Esophagus (tissue), 2 donors: ENCODE data around the gene PDZD2. TPM values are rescaled to one million over a fixed set of nuclear protein-coding genes. Genes with fewer than 3 reads are reported as not detected.

Source experiments
- H3K27ac ChIP-seq, 2 donors: one replicate each; pipeline ENCODE4 v1.5.1; 2013; ENCODE audit warnings: low read depth in 2 of 2, mild to moderate bottlenecking in 2 of 2, inconsistent platforms in 1 of 2, low read length in 1 of 2, moderate library complexity in 1 of 2
- H3K27me3 ChIP-seq, 2 donors: one replicate each; pipeline ENCODE4 v1.6.1; 2013; ENCODE audit warnings: low read length in 2 of 2, control low read depth in 1 of 2, mild to moderate bottlenecking in 1 of 2; ENCODE audit not compliant: insufficient read depth in 2 of 2, control insufficient read depth in 1 of 2
- H3K36me3 ChIP-seq, 2 donors: one replicate each; pipeline ENCODE4 v1.6.1; 2013; ENCODE audit warnings: low read length in 1 of 2; ENCODE audit not compliant: control insufficient read depth in 2 of 2, insufficient read depth in 2 of 2
- H3K4me1 ChIP-seq, 2 donors: one replicate each; pipeline ENCODE4 v1.6.1; 2013; ENCODE audit warnings: low read length in 1 of 2; ENCODE audit not compliant: control insufficient read depth in 2 of 2, insufficient read depth in 2 of 2
- H3K4me3 ChIP-seq, 2 donors: one replicate each; pipeline ENCODE4 v1.5.1; 2013; ENCODE audit warnings: low read length in 2 of 2, mild to moderate bottlenecking in 2 of 2, low read depth in 1 of 2, moderate library complexity in 1 of 2
- H3K9me3 ChIP-seq, 2 donors: one replicate each; pipeline ENCODE4 v1.6.1; 2013; ENCODE audit warnings: mild to moderate bottlenecking in 2 of 2, low read depth in 1 of 2, low read length in 1 of 2, moderate library complexity in 1 of 2; ENCODE audit not compliant: control insufficient read depth in 2 of 2, insufficient read depth in 1 of 2
- WGBS, 2 donors: extraction: QIAGEN DNeasy Blood & Tissue Kit; methylation state at CpG; one replicate each; pipeline ENCODE4 v1.1.7; 2013; 5-methylcytosine and 5-hydroxymethylcytosine counted together
- polyA plus RNA-seq, 2 donors: library from polyadenylated mRNA; stranded (reverse); fragments of 200-250 nt; gene quantifications; one replicate each; pipeline ENCODE4 v1.2.3, GENCODE V29; 2013
- donor health status: healthy with polysubstance abuse.
- donor health status: Bipolar disorder and iron deficiency.

PDZD2 gene
- polyA plus RNA-seq, 2 donors, result 6.6 to 15.3 TPM

GRCh38 chr5:32100230-32100629 lies 461.3 kb downstream of the PDZD2 start:
- Histone ChIP-seq H3K4me1 (no peaks in the 10 kb centered on the region), H3K36me3 (peaks cover 16 to 39% of the 10 kb centered on the region in 2 donors), H3K27ac (no peak overlapping the region), H3K9me3 (no peaks in the 10 kb centered on the region), H3K27me3 (no peaks in the 10 kb centered on the region), H3K4me3 (no peak overlapping the region)
- 71 to 80% methylated on average over 6 of the region's 6 CpGs for WGBS, 2 donors

DNA sequence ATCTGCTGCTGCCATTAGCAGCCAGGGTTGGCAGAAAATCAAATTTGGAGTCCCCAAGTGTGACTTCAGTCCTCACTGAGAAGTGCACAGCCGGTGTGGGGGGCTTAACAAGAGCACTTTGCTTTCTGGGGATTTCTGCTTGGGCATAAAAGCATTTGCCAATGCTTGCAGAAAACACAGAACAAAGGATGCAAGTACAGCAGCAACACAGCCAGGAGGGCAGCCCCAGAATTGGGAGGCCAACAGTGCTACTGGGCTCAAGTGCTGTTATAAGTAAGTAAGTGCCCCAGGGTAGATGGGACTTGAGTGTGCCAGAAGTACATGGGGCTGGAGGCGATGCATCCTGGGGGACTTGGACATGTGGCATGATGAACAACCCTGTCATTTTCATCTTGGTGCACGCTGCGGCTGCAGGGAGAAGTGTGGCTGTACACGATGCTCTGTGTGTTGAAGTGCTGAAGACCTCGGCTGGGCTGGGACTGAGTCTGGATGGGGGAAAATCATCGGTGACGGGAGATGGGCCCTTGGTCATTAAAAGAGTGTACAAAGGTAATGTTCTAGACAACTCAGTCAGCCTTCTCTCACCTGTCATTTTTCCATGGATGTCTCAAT lies 461.9 kb downstream of the PDZD2 start:
- Histone ChIP-seq H3K9me3 (no peaks in the 10 kb centered on the region), H3K27me3 (no peaks in the 10 kb centered on the region), H3K36me3 (peaks cover 16 to 36% of the 10 kb centered on the region in 2 donors), H3K4me1 (no peaks in the 10 kb centered on the region), H3K27ac (no peak overlapping the region), H3K4me3 (no peak overlapping the region)
- 89 to 96% methylated on average over 8 of the region's 8 CpGs for WGBS, 2 donors

DNA sequence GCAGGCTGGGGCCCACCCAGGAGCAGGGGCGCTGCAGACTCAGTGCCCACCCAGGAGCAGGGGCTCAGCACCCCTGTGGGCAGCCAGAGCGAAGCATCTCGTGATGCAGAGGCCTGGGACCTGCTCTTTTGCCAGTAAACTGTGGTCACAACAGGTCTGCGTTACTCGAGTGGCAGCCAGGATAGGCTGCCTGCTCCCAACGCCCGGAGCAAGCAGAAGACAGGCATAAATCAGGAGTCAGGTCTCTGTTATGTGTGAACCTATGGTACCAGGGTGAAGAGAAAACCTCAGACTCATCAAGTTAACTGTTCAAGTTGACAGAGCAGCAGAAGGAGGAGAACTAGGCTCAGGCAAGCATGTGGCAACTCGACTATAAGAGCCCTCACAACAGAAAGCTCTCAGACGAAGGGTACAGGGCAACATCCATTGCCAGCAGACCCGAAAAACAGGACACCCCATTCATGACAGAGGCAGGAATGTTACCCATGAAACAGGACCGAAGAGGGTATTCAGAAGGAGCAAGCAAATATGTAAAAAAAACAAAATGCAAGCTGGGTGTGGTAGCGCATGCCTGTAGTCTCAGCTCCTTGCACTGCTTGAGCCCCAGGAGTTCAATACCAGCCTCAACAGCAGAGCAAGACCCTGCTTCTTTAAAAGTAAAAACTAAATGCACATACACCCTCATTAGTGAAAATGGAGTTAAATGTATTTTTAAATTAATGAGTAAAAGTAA lies 463.5 kb downstream of the PDZD2 start:
- Histone ChIP-seq H3K27me3 (no peaks in the 10 kb centered on the region), H3K9me3 (no peaks in the 10 kb centered on the region), H3K36me3 (peaks cover 16 to 40% of the 10 kb centered on the region in 2 donors), H3K4me1 (no peaks in the 10 kb centered on the region), H3K27ac (no peak overlapping the region), H3K4me3 (no peak overlapping the region)
- WGBS, 2 donors, result 82 to 83% methylated on average over 12 of the region's 12 CpGs

DNA sequence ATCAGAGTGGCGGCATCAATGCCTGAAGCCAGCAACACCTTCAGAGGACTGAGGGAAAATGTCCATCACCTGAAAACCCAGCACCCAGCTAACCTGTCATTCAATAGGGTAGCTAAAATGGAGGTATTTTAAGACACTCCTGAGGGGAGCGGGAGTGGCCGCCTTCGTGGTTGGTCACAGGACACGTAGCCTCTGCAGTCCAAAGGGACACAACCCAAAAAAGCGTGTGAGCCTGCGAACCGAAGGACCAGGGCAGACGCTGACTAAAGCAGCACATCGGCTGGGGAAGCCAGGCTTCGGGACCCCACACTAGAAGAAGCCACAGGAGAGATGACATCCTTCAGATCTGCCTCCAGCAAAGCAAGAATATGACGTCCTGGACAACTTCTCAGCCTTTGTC lies 464.6 kb downstream of the PDZD2 start:
- H3K4me3 ChIP-seq, result no peak overlapping the region
- no peaks in the 10 kb centered on the region for H3K9me3 ChIP-seq
- WGBS, 2 donors, result 94 to 95% methylated on average over 12 of the region's 12 CpGs
- no peak overlapping the region for H3K27ac ChIP-seq
- H3K27me3 ChIP-seq, result no peaks in the 10 kb centered on the region
- no peaks in the 10 kb centered on the region for H3K4me1 ChIP-seq
- H3K36me3 ChIP-seq, result peaks cover 16 to 38% of the 10 kb centered on the region in 2 donors

- Histone ChIP-seq H3K4me3 (no peak overlapping the region), H3K36me3 (peaks cover 9 to 24% of the 10 kb centered on the region in 2 donors), H3K27me3 (no peaks in the 10 kb centered on the region), H3K4me1 (no peaks in the 10 kb centered on the region), H3K27ac (no peak overlapping the region), H3K9me3 (no peaks in the 10 kb centered on the region)
- WGBS, 2 donors, result 96% methylated on average over 4 of the region's 4 CpGs
Observed at GRCh38 chr5:32107291-32107690, 468.4 kb downstream of the PDZD2 start.

- Histone ChIP-seq H3K4me3 (no peak overlapping the region), H3K4me1 (no peaks in the 10 kb centered on the region), H3K27ac (no peak overlapping the region), H3K36me3 (peaks cover 6 to 22% of the 10 kb centered on the region in 2 donors), H3K27me3 (no peaks in the 10 kb centered on the region), H3K9me3 (no peaks in the 10 kb centered on the region)
- WGBS, 2 donors, result 88% methylated on average over 4 of the region's 4 CpGs
Observed at GRCh38 chr5:32108167-32108566, 469.2 kb downstream of the PDZD2 start.

DNA sequence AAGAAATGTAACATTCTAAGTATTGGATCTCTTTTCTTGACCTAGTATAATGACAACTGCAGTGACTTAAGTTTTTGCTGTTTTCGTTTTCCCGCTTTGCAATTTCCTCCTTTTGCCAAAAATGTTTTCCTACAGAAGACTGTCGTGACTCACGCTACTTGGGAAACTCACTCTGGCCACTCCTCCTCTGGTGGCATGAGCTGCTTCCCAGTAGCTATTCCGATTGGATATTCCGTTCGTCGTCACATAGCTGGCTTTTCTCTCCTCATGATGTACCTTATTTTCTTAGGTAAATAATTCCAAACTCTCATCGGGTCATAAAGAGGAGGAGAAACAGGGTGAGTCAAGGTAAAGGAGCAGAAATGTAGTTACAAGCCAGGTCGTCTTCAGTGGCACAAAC lies 470.3 kb downstream of the PDZD2 start:
- Histone ChIP-seq H3K4me1 (no peaks in the 10 kb centered on the region), H3K36me3 (peaks cover 6 to 19% of the 10 kb centered on the region in 2 donors), H3K4me3 (no peak overlapping the region), H3K27ac (no peak overlapping the region), H3K9me3 (no peaks in the 10 kb centered on the region), H3K27me3 (no peaks in the 10 kb centered on the region)
- 92 to 93% methylated on average over 10 of the region's 10 CpGs for WGBS, 2 donors

- H3K4me3 ChIP-seq, result no peak overlapping the region
- 86 to 89% methylated on average over 5 of the region's 5 CpGs for WGBS, 2 donors
- H3K4me1 ChIP-seq, result no peaks in the 10 kb centered on the region
- H3K36me3 ChIP-seq, result peaks cover 6 to 16% of the 10 kb centered on the region in 2 donors
- no peaks in the 10 kb centered on the region for H3K27me3 ChIP-seq
- H3K9me3 ChIP-seq, result no peaks in the 10 kb centered on the region
- no peak overlapping the region for H3K27ac ChIP-seq
Observed at GRCh38 chr5:32110111-32110696, 471.3 kb downstream of the PDZD2 start.

DNA sequence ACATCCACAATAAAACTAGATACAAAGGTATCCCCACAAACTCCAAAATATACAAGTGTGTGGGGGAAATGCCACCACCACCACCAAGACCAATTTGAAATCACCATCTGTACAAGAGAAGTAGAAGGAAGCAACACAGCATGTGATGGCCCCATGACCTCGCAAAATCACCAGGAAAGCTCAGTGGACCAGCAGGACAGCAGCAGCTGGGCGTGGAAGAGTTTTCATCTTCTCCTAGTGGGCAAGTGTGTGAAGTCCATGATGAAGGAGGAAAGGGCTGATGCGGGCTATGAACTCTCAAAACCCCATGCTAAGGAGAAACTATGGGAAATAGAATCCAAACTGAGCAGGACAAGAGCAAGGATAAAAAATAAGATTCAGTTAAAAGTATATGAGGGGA lies 477.1 kb downstream of the PDZD2 start:
- no peak overlapping the region for H3K4me3 ChIP-seq
- H3K36me3 ChIP-seq, result peaks cover 6 to 8% of the 10 kb centered on the region in 2 donors
- peaks cover 0 to 2% of the 10 kb centered on the region in 2 donors for H3K4me1 ChIP-seq
- no peaks in the 10 kb centered on the region for H3K9me3 ChIP-seq
- H3K27ac ChIP-seq, result no peak overlapping the region
- H3K27me3 ChIP-seq, result no peaks in the 10 kb centered on the region
- WGBS, 2 donors, result 94% methylated on average over 3 of the region's 3 CpGs
